Choroid plexus epithelial cell (primary cell): ENCODE results near the gene SUN5.

Source experiments
- DNase-seq: peaks from one replicate; pipeline ENCODE4 v3.0.0-alpha.2; 2010; ENCODE audit warnings: low read depth
- H3K4me3 ChIP-seq: 2 replicates; pipeline ENCODE4 v1.5.1; 2011; ENCODE audit warnings: low read depth, mild to moderate bottlenecking, control low read depth, low read length, moderate library complexity
- CTCF ChIP-seq: conservative IDR thresholded peaks from 2 replicates; pipeline ENCODE4 v1.5.1; 2011; ENCODE audit warnings: low read depth, mild to moderate bottlenecking, control low read depth, inconsistent platforms, low read length, moderate library complexity

The SUN5 gene

GRCh38 chr20:33022694-33023438 lies 18.6 kb upstream of the SUN5 start:
- DNase-seq = no peak
- no peak overlapping the region for H3K4me3 ChIP-seq
- no peak for TF ChIP-seq CTCF

GRCh38 chr20:33022289-33022688 lies 18.1 kb upstream of the SUN5 start:
- DNase-seq = no peak
- TF ChIP-seq CTCF = no peak
- H3K4me3 ChIP-seq = no peak overlapping the region

GRCh38 chr20:33021879-33022278 lies 17.6 kb upstream of the SUN5 start:
- no peak for DNase-seq
- no peak for TF ChIP-seq CTCF
- H3K4me3 ChIP-seq = no peak overlapping the region

GRCh38 chr20:33020278-33021161 lies 16.3 kb upstream of the SUN5 start:
- no peak overlapping the region for H3K4me3 ChIP-seq
- no peak for DNase-seq
- no peak for TF ChIP-seq CTCF

- no peak for DNase-seq
- no peak overlapping the region for H3K4me3 ChIP-seq
- TF ChIP-seq CTCF = no peak
Measured at GRCh38 chr20:33019465-33020277, 15.4 kb upstream of the SUN5 start.

GRCh38 chr20:33018169-33018931 lies 14.1 kb upstream of the SUN5 start:
- no peak overlapping the region for H3K4me3 ChIP-seq
- DNase-seq = no peak
- no peak for TF ChIP-seq CTCF
